ENCODE results near the gene PRKCG.
A peak's percentile ranks its signal among the peaks of the same experiment; 100 is the strongest.

The PRKCG gene

DNA sequence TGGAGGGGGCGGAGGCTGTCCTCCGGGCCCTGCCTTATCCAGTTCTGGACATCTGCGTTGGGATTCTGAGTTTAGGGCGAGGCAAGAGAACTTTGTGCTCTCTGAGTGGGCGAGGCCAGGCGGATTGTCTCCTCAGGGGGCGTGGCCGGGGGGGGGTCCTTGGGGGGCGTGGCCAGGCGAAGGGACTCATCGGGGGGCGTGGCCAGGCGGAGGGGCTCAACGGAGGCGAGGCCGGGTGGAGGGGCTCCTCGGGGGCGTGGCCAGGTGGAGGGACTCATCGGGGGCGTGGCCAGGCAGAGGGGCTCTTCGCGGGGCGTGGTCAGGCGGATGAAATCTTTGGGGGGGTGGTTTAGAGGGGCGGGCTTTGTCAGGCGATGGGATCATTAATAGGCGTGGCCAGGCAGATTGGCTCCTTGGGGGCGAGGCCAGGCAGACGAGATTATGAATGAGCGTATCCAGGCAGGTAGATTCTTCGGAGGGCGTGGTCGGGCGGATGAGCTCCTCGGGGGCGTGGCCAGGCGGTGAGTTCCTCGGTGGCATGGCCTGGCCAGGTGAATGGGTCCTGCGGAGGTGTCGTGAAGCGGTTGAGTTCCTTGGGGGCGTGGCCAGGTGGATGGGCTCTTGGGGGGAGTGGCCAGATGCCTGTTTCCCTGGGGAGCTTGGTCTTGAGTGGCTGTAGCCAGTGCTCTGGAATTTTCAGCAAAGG lies 16.8 kb downstream of the PRKCG start:
- DNase-seq (ENCODE audit: low spot score), result no peak

DNA sequence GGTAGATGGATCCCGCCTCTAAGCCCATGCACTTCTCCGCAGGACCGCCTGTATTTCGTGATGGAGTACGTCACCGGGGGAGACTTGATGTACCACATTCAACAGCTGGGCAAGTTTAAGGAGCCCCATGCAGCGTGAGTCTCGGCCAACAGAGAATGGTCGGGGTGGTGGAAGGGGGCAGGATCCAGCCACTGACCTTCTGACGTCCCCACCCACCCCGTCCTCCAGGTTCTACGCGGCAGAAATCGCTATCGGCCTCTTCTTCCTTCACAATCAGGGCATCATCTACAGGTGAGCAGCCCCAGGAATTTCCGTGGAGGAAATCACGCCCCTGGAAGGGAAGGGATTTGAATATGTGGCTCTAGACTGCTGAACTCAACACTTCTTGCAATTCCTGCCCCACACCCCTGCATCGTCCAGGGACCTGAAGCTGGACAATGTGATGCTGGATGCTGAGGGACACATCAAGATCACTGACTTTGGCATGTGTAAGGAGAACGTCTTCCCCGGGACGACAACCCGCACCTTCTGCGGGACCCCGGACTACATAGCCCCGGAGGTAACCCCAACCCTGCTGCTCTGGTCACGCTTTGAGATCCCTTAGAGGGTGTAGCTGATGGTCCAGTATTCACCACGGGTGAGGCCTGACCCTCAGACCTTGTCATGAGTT lies 18.3 kb downstream of the PRKCG start:
- DNase-seq (ENCODE audit: low spot score), result no peak

DNA sequence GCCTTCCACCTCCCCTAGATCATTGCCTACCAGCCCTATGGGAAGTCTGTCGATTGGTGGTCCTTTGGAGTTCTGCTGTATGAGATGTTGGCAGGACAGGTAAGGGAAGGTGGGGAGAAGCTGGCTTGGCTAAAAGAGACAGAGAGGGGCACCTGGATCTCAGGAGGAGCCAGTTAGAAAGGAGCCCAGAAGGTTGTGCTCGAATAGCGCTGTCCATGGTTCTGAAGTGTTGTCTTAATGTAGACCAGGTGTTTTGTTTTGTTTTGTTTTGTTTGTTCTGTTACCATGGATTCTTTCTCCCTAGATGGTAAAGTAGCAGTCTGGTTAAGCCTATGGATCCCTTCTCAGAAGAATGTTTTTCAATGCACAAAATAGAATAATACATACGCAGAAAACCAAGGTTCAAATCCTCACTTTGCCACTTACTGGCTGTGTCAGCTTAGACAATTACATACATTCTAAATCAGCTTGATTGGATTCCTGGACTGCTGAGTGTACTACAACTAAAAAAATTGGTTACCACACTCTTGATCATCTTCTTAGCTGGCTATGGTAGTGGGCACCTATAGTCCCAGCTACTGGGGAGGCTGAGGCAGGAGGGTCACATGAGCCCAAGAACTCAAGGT lies 21.2 kb downstream of the PRKCG start:
- DNase-seq (ENCODE audit: low spot score), result no peak

DNA sequence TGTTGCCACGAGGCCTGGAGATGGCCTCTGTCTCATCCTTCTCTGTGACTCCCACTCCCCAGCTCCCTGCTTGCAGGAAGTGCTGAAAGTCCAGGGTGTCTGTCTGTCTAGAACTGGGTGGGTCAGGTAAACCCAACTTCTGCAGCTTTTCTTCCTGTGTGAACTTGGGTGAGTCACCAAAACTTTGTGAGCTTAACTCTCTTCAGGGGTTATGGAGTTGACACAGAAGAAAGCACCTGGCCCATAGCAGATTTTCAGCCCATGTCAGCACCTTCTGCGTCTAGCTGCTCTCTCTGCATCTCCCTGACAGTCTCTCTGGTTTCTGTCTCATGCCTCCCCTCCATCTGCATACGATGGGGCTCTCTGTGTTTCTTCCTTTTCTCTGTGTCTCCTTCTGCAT lies 22.9 kb downstream of the PRKCG start:
- DNase-seq (ENCODE audit: low spot score), result no peak

DNA sequence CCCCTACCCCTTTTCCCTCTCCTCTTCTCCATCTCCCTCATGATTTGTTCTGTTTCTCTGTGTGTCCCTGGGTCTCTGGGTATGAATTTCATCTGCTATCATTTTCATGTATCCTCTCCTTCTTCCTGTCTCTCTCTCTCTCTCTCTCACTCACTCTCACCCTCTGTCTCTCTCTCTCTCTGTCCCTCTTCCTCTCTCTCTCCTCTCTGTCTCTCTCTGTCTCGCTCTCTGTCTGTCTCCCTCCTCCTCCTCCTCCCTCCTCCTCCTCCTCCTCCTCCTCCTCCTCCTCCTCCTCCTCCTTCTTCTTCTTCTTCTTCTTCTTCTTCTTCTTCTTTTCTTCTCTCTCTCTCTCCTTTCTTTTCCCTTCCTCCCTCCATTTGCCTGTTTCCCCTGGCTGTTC lies 23.8 kb downstream of the PRKCG start:
- no peak for DNase-seq (ENCODE audit: low spot score)

DNA sequence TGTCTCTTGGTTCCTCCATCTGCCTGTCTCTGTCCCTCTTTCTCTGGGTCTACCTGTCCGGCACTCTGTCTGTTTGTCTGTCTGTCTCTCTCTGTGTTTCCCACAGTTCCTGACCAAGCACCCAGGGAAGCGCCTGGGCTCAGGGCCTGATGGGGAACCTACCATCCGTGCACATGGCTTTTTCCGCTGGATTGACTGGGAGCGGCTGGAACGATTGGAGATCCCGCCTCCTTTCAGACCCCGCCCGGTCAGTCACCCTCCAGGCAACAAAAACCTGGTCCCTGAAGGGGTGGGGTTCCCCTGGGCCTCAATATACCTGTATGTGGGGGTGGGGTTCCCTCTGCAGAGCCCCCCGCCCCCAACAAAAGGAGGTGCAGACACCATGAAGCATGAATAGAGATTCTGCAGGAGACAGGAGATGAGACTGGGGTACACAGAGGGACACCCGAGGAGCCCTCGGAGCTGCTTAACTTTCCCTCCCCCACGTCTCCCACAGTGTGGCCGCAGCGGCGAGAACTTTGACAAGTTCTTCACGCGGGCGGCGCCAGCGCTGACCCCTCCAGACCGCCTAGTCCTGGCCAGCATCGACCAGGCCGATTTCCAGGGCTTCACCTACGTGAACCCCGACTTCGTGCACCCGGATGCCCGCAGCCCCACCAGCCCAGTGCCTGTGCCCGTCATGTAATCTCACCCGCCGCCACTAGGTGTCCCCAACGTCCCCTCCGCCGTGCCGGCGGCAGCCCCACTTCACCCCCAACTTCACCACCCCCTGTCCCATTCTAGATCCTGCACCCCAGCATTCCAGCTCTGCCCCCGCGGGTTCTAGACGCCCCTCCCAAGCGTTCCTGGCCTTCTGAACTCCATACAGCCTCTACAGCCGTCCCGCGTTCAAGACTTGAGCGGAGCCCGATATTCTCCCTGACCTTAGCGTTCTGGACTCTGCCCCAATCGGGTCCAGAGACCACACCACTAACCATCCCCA lies 24.5 kb downstream of the PRKCG start:
- no peak for DNase-seq (ENCODE audit: low spot score)

DNA sequence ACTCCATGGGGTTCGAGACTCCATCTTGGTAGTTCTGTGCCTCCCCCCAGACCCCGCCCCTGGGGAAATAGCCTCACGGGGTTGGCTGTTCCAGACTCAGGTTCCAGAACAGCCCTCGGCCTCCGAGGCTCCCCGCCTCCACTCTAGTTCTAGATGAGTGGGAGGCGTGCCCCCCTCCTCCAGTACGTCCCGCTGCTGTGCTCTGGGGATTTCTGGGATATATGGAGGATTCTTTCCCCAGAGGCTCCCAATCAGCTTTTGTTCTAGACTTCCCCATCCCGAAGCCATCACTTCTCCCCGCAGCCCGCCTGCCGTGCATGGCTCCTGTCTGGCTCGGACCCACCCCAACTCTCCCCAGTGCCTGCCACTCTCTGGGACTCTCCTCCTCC lies 25.2 kb downstream of the PRKCG start:
- DNase-seq (ENCODE audit: low spot score), result no peak

DNA sequence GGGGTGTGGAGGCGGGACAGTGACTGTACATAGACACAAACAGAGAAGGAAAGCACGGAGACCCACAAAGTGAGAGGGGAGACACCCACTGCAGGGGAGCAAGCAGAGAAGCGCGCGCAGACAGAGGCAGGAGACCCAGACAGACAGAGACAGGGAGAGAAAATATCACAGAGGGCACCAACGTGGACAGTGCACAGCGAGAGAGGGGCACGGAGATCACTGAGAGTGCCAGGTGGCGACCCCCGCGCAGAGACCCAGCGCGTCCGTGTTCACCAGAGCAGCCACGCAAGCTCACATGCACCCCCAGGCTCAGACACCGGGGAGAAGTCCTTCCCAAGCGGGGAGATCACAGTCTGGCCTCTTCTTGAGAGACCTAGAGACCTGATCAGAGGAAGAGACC lies 25.7 kb downstream of the PRKCG start:
- DNase-seq (ENCODE audit: low spot score), result no peak

DNA sequence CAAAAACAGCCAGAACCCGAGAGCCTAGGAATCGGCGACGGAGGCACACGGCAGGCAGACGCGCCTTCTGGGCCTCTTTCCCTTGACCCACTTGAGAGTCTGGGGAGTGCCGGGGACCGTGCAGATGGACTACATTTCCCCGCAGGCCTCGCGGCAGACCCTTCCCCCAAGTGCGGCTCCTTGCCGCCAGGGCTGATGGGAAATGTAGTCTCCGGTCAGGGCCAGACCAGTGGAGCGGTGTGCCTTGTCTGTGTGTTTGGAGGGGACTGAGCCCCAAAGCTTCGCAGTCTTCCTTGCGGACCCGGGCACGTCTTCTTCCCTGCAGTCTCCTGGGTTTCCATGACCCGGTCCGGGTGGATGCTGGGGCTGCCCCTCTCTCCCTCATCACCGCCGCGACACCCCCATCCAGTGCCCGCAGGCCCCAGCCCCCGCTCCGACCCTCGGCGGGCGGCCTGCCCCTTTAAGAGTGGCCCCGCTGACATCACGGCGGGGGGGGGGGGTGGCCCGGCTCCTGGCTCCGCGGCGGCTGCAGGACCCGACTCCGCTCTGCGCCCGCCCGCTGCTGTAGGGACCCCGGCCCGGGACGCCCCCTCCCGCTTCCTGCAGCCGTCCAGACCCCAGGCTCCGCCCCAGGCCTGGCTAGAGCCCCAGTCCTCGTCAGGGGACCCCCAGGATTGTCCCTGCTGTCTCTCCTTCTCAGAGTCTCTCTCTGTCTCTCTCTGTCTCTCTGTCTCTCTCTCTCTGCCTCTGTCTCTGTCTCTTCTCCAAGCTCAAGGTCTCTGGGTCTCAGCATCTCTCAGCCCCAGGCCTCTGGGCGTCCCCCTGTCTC lies 26.3 kb downstream of the PRKCG start:
- DNase-seq (ENCODE audit: low spot score), result peak; percentile 62

DNA sequence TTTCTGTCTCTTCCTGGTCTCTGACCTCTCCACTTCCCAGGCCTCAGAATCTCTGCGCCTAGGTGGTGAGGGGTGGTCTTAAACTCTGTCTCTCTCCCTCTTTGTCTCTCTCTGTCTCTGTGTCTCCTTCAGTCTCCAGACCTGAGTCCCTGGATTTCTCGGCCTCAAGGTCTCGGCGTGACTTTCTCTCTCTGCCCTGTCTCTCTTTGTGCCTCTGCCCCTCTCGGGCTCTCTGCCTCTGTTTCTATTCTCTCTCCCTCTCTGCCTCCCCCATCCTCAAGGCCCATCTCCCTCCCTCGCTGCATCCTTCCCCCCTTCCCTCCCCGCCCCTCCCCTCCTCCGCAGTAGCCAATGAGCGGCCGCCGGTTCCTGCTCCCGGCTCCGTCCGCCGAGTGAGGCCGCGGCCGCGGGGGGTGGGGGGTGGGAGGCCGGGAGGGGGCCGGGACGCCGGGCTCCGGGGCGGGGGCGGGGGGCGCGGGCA lies 27.0 kb downstream of the PRKCG start, which contains the start of gene CACNG7:
Gene CACNG7 (plus strand): TSS at position 344 of the 481 bp plus-strand sequence. CDS start 3,554 bp downstream, outside the sequence.
- no peak for DNase-seq (ENCODE audit: low spot score)

DNA sequence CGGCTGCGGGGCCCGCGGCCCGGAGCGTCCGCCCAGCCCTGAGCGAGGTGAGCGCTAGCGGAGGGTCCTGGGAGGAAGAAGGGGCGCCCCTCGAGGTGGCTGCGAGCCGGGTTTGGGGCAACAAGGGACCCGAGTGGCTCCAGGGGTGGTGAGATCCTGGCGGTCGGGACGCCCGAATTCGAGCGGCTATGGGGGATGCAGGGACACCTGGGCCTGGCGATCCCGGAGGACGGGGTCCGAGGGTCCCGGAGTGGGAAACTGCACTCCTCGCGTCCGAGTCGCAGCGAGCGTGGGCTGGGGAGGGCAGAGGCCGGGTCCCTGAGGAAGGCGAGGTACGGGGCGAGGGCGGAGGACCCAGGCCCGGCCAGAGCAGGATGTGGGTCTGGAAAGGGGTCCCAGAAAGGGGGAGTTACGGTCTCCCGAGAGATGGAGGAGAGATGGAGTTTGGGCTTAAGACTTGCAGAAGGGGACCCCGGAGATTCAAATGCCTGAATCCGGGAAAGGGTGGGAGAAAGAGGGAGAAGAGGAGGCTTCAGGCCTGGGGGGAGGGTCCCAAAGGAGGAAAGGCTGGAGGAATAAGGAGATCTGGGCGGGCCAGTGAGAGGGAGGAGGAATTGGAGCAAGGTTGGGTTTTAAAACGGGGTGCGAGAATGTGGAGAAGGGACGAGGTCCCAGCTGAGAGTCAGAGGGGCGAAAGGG lies 27.6 kb downstream of the PRKCG start:
- no peak for DNase-seq (ENCODE audit: low spot score)

DNA sequence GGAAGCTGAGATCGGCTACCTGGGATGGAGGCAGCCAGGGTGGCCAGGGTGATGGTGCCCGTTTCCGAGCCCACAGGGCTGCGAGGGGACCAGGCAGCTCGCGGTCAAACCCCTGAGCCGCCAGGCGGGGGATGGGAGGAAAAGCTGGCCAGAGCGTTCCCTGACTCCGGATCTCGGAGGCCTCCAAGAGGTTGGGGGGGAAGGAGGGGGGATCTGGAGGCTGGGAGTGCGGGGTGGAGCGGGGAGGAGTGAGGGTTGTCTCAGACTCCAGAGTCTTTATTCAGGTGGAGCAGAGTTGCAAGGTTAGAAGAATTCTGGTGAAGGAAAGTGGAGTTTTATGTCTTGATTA lies 28.1 kb downstream of the PRKCG start:
- DNase-seq (ENCODE audit: low spot score), result no peak

DNA sequence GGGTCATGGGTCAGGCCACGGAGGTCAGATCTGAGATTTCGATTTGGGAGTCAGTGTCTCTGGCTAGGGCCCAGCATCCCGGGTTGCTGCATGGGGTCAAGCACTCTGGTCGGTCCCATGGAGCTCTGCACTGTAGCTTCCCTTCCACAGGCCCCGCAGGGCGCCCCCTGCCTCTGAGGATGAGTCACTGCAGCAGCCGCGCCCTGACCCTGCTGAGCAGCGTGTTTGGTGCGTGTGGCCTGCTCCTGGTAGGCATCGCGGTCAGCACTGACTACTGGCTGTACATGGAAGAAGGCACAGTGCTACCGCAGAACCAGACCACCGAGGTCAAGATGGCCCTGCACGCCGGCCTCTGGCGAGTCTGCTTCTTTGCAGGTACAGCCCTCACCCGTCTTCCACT lies 30.7 kb downstream of the PRKCG start:
- DNase-seq (ENCODE audit: low spot score), result no peak

DNA sequence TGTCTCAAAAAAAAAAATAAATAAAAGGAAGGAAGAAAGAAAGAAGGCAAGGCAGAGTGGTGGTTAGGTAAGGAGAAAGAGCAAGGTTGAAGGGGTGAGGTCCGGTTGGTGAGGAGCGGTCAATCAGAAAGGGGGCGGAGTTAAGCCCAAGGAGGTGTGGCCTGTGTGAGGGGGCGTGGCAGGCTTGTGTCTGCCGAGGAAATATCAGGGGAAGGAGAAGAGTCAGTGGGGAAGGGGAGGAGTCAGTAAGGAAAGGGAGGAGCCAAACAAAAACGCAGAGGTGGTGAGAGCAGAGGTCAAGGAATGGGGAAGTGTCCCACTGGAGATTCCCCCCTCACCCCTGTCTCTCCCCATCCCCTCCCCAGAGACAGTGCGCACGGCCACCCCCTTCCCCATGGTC lies 33.0 kb downstream of the PRKCG start:
- peak; percentile 41 for DNase-seq (ENCODE audit: low spot score)

DNA sequence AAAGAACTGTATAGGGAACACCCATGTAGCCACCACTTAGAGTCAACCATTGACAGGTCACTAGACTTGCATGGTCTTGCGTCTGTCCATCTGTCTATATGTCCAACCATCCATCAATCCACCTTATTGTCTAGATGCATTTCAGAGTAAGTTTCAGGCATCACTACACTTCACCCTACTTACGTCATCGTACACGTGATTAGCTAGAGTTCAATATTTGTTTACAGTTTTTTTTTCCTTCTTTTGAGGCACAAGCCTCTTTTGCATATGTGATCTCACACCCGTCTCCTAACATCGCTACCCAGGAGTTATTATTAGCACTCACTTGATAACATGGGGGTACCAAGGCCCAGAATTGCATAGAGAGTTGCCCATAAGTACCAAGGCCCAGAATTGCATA lies 34.0 kb downstream of the PRKCG start:
- no peak for DNase-seq (ENCODE audit: low spot score)

DNA sequence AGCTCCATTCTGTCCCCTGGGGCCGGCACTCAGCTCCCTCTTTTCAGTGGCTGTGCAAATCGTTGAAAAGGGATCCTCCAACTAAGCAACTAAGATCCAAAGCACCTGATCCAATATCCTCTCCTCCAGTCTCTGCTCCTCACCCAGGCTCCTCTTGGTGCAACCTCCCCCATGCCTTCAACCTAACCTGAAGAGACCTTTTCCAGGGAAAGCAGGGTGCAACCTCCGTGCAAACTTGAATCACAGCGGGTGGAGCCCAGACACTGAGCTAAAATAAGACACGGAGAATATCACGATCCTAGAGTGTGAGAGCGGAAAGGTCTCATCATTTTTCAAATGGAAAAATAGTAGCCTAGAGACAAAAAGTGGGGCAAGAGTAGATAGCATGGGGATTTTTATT lies 35.4 kb downstream of the PRKCG start:
- DNase-seq (ENCODE audit: low spot score), result no peak

DNA sequence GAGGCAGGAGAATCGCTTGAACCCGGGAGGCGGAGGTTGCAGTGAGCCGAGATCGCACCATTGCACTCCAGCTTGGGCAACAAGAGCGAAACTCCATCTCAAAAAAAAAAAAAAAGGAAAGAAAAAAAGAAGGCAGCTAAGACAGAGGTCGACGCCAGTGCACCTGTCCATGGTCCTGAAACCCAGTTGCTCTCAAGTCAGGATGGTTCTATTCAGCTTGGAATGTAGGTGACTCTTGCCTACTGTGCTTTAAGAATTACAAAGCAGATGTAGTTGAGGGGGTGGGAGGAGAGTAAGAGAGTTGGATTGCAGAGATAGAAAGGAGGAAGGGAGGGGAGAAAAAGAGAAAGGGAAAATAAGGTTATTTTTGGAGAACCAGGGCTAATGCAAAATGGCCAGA lies 45.7 kb downstream of the PRKCG start:
- DNase-seq (ENCODE audit: low spot score), result peak; percentile 62

DNA sequence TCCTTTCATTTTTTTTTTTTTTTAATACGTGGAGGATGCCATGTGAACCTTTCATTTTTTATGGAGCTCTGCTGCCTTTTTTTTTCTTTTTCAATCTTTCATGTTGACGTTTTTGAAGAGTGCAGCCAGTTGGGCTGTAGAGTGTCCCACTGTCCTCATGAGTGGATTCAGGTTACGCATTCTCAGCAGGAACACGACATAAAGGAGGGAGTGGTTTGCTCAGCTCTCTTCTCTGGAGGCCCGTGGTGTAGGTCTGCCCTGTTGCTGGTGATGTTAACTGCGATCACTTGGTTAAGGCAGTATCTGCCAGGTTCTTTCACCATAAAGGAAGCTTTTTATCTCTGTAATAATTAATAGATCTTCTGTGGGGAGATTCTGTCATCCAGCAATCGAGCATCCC lies 54.0 kb downstream of the PRKCG start:
- DNase-seq (ENCODE audit: low spot score), result no peak

DNA sequence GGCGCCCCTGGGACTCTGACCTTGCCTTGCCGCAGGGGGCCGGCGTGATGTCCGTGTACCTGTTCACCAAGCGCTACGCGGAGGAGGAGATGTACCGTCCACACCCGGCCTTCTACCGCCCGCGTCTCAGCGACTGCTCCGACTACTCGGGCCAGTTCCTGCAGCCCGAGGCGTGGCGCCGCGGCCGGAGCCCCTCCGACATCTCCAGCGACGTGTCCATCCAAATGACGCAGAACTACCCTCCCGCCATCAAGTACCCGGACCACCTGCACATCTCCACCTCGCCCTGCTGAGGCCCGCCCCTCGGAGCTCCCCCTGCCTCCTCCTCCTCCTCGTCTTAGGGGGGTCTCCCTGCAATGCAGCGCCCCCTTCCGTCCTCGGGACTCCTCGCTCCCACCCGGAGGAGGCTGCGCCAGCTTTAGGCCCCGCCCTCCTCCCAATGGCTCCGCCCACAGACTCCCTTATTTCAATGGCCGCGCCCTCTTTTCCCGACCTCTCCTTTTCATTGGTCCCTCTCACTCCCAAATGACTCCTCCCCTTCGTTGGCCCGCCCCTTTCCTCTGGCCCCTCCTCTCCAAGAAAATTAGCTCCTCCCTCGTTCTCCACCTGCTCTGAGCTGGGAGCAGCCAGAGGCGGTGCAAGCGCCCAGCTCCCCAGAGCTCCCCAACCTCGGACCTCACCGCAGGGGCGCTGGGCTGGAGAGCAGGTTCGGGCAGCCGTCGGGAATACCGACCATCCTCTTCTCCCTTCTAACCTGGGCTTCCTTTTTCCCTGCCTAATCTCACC lies 60.2 kb downstream of the PRKCG start:
- peak; percentile 69 for DNase-seq (ENCODE audit: low spot score)

DNA sequence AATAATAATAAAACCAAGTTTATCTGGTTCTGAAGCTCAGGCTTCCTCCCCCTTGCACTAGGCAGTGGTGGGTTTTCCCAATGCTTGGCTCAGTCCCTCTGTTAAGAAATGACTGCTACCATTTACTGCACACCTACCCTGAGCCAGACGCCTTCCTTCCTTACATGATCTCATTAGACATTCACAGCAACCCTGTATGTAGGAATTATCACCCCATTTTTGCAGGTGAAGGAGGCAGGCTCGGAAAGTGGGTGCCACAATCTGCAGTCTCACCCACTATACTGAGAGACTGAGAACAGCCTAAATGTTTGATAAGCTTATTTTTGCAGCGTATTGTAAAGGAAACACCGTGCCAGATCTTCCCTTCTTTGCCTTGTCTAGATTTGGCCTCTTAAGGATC lies 62.4 kb downstream of the PRKCG start:
- DNase-seq (ENCODE audit: low spot score), result no peak

Data from COLO829 (cell line).